ENCODE data around the gene PCDHA7.
"Not testable (repeated sequence)": the region's sequence is repeated elsewhere in the genome, so short reads cannot be mapped to it uniquely, and the experiment has no call there.

PCDHA7 gene

DNA sequence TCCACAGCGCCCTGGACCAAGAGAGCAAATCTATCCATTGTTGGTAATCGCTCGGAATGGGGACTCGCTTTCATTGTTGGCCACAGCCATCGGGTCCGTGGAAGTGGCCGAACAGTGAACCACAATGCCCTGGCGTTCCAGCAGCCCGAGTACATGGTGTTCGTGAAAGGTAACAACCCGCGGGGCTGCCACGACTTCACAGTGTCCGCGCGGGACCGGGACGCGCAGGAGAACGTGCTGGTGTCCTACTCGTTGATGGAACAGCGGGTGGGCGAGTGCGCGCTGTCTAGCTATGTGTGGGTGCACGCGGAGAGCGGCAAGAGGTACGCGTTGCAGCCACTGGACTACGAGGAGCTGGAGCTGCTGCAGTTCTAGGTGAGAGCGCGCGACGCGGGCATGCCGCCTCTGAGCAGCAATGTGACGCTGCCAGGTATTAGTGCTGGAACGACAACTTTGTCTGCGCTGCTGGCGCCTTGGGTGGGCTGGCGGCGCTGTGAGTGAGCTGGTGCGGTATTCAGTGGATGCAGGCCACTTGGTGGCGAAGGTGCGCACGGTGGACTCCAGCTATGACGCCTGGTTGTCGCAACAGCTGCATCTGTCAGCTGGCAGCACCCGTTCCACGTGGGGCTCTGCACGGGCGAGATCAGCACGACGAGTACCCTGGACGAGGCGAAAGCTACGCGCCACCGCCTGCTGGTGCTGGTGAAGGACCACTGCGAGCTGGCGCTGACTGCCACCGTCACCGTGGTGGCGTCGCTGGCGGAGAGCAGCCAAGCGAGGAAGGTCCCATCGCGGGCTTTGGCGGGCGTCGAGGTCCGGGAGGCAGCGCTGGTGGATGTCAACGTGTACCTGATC, 28.6 kb downstream of the PCDHA7 start:
- DNase-seq (ENCODE audit: low spot score) = no peak

DNA sequence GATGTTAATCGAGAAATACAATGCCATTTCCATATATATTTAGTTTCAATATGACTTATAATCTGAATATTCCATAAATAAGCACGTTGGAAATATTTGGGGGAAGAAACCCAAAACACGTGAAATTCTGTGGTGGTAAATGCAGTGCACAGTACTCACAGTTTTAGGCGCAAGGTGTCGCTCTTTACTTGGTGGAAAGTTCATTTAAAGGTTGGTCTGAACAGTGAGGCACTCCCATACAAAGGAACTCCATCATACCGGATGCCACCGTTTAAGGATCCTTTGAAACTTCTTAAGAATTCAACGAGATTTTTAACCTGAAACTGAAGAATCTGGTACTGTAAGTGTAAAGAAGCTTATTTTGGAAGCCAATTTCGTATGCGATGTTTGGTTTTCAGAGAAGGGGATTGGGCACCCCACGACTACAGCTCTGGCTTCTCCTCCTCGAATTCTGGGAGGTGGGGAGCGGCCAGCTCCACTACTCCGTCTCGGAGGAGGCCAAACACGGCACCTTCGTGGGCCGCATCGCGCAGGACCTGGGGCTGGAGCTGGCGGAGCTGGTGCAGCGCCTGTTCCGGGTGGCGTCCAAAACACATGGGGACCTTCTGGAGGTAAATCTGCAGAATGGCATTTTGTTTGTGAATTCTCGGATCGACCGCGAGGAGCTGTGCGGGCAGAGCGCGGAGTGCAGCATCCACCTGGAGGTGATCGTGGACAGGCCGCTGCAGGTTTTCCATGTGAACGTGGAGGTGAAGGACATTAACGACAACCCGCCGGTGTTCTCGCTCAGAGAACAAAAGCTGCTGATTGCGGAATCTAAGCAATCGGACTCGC, 34.9 kb downstream of the PCDHA7 start, which contains the start of gene PCDHA11:
Gene PCDHA11 (plus strand): TSS at position 237 of the 834 bp plus-strand sequence. CDS start 147 bp downstream, at position 384.
- DNase-seq (ENCODE audit: low spot score) = peak; percentile 61

DNA sequence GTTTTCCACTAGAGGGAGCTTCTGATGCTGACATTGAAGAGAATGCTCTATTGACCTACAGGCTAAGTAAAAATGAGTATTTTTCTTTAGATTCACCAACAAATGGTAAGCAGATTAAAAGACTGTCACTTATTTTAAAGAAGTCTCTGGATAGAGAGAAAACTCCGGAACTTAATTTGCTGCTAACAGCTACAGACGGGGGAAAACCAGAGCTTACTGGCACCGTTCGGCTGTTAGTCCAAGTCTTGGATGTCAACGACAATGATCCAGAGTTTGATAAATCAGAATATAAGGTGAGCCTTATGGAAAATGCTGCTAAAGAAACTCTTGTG, 35.5 kb downstream of the PCDHA7 start:
- DNase-seq (ENCODE audit: low spot score) = no peak

DNA sequence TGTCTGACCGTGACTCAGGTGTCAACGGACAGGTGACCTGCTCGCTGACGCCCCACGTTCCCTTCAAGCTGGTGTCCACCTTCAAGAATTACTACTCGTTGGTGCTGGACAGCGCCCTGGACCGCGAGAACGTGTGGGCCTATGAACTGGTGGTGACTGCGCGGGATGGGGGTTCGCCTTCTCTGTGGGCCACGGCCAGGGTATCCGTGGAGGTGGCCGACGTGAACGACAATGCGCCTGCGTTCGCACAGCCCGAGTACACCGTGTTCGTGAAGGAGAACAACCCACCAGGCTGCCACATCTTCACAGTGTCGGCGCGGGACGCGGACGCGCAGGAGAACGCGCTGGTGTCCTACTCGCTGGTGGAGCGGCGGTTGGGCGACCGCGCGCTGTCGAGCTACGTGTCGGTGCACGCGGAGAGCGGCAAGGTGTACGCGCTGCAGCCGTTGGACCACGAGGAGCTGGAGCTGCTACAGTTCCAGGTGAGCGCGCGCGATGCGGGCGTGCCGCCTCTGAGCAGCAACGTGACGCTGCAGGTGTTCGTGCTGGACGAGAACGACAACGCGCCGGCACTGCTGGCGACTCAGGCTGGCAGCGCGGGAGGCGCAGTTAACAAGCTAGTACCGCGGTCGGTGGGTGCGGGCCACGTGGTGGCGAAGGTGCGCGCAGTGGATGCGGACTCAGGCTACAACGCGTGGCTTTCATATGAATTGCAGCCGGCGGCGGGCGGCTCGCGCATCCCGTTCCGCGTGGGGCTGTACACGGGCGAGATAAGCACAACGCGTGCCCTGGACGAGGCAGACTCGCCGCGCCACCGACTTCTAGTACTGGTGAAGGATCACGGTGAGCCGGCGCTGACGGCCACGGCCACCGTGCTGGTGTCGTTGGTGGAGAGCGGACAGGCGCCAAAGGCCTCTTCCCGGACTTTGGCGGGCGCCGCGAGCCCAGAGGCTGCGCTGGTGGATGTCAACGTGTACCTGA, 36.4 kb downstream of the PCDHA7 start:
- no peak for DNase-seq (ENCODE audit: low spot score)

DNA sequence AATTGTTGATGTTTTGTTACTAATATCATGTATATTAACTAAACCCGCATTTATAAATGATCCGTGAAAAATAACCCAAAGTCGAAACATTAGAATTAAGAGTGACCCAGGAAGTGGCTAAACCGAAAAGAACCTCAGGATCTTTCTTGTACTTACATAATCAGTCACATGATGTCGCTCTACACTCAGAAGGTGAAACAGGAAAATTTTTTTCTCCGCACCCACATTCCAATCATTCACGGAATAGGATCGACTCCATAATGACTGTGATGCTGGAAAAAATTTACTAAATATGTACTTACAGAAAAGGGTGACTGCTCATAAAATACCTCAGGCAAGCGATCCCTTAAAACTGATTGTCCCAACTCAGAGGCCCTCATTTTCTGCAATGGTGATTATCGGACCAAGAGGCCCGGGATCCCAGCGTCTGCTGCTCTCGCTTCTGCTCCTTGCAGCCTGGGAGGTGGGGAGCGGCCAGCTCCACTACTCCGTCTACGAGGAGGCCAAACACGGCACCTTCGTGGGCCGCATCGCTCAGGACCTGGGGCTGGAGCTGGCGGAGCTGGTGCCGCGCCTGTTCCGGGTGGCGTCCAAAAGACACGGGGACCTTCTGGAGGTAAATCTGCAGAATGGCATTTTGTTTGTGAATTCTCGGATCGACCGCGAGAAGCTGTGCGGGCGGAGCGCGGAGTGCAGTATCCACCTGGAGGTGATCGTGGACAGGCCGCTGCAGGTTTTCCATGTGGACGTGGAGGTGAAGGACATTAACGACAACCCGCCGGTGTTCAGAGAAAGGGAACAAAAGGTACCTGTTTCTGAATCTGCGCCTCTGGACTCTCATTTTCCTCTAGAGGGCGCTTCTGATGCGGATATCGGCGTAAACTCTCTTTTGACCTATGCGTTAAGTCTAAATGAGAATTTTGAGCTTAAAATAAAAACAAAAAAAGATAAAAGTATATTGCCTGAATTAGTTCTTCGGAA, 41.3 kb downstream of the PCDHA7 start, which contains the start of gene PCDHA12:
Gene PCDHA12 (plus strand): TSS at position 224 of the 981 bp plus-strand sequence. CDS start 165 bp downstream, at position 389.
- DNase-seq (ENCODE audit: low spot score) = no peak

DNA sequence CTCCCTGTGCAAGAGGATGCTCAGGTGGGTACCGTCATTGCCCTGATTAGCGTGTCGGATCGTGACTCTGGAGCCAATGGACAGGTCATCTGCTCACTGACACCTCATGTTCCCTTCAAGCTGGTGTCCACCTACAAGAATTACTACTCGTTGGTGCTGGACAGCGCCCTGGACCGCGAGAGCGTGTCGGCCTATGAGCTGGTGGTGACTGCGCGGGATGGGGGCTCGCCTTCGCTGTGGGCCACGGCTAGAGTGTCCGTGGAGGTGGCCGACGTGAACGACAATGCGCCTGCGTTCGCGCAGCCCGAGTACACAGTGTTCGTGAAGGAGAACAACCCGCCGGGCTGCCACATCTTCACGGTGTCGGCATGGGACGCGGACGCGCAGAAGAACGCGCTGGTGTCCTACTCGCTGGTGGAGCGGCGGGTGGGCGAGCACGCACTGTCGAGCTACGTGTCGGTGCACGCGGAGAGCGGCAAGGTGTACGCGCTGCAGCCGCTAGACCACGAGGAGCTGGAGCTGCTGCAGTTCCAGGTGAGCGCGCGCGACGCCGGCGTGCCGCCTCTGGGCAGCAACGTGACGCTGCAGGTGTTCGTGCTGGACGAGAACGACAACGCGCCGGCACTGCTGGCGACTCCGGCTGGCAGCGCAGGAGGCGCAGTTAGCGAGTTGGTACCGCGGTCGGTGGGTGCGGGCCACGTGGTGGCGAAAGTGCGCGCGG, 42.6 kb downstream of the PCDHA7 start:
- not testable (repeated sequence) for DNase-seq (ENCODE audit: low spot score)

DNA sequence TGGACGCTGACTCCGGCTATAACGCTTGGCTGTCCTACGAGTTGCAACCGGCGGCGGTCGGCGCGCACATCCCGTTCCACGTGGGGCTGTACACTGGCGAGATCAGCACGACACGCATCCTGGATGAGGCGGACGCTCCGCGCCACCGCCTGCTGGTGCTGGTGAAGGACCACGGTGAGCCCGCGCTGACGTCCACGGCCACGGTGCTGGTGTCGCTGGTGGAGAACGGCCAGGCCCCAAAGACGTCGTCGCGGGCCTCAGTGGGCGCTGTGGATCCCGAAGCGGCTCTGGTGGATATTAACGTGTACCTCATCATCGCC, 43.2 kb downstream of the PCDHA7 start:
- no peak for DNase-seq (ENCODE audit: low spot score)

DNA sequence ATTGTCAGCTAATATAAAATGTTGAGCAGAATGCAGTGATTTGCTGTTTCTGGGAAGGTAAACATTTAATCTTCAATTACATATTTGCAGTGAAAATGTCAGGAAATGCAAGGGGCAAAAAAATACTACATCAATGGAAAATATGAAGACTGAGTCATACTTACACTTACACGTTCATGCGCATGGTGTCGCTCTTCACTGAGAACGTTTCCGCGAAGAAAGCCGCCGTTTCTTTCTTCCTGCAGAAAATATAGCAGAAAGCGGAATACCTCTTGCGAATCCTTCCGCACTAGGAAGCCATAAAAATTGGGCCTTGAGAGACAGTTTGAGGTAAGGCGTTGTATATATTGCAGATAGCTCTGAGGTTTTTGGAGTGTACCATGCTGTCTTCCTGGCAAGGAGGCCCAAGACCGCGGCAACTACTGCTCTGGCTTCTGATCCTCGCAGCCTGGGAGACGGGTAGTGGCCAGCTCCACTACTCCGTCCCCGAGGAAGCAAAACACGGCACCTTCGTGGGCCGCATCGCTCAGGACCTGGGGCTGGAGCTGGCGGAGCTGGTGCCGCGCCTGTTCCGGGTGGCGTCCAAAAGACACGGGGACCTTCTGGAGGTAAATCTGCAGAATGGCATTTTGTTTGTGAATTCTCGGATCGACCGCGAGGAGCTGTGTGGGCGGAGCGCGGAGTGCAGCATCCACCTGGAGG, 48.0 kb downstream of the PCDHA7 start, which contains the start of gene PCDHA13:
Gene PCDHA13 (plus strand): TSS at position 236 of the 702 bp plus-strand sequence. CDS start 145 bp downstream, at position 381.
- DNase-seq (ENCODE audit: low spot score) = no peak

DNA sequence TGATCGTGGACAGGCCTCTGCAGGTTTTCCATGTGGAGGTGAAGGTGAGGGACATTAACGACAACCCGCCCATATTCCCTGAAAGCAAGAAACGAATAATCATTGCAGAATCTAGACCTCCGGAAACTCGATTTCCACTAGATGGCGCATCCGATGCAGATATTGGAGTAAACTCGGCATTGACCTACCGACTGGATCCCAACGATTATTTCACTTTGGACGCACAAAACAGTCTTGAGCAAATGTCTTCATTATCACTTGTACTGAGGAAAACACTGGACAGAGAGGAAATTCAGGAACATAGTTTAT, 48.5 kb downstream of the PCDHA7 start:
- DNase-seq (ENCODE audit: low spot score) = peak; percentile 17

DNA sequence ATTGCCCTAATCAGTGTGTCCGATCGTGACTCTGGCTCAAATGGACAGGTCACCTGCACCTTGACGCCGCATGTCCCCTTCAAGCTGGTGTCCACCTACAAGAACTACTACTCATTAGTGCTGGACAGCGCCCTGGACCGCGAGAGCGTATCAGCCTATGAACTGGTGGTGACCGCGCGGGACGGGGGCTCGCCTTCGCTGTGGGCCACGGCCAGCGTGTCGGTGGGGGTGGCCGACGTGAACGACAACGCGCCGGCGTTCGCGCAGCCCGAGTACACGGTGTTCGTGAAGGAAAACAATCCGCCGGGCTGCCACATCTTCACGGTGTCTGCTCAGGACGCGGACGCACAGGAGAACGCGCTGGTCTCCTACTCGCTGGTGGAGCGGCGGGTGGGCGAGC, 49.3 kb downstream of the PCDHA7 start:
- DNase-seq (ENCODE audit: low spot score) = no peak

DNA sequence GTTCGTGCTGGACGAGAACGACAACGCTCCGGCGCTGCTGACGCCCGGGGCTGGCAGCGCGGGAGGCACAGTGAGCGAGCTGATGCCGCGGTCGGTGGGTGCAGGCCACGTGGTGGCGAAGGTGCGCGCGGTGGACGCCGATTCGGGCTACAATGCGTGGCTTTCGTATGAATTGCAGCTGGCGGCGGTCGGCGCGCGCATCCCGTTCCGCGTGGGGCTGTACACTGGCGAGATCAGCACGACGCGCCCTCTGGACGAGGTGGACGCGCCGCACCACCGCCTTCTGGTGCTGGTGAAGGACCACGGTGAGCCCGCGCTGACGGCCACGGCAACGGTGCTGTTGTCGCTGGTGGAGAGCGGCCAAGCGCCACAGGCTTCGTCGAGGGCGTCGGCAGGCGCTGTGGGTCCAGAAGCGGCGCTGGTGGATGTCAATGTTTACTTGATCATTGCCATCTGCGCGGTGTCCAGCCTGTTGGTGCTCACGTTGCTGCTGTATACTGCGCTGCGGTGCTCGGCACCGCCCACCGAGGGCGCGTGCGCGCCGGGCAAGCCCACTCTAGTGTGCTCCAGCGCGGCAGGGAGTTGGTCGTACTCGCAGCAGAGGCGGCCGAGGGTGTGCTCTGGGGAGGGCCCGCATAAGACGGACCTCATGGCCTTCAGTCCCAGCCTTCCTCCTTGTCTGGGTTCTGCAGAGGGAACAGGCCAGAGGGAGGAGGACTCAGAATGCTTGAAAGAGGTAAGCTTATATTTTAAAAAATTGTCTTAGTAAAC, 50.0 kb downstream of the PCDHA7 start:
- DNase-seq (ENCODE audit: low spot score) = no peak

Measured in Ammon's horn (tissue), 1 donor.